GM12878 (cell line): ENCODE measurements around the gene FAM193B. TPM values are rescaled to one million over a fixed set of nuclear protein-coding genes. Genes with fewer than 3 reads are reported as not detected.

Source experiments
- ATAC-seq: fragments of 200-7000 bp; cut with Tn5 transposase; 3 replicates; pipeline ENCODE4 v1.9.1; 2020; ENCODE audit warnings: mild to moderate bottlenecking, moderate library complexity
- BruUV-seq: library from RNA; stranded (reverse); fragments of 400-500 nt; replicated peaks from 2 replicates; lab custom pipeline; 2021; lab: Mats Ljungman, UMichigan
- CTCF ChIA-PET: fragments of 300-600 bp; sonication (Branson Sonifier 250); formaldehyde crosslinking; extraction: SDS; loops from one replicate; lab custom pipeline; 2021; ENCODE audit warnings: inconsistent platforms; lab: Yijun Ruan, JAX
- POLR2A ChIA-PET: fragments of 350-600 bp; formaldehyde crosslinking; extraction: SDS; loops from one replicate; lab custom pipeline; 2021; ENCODE audit warnings: inconsistent platforms; lab: Charles Lee
- RAD21 ChIA-PET: fragments of 300-600 bp; sonication (Branson Sonifier 250); formaldehyde crosslinking; loops from one replicate; lab custom pipeline; 2023; ENCODE audit warnings: antibody characterized with exemption; ENCODE audit not compliant: unreplicated experiment; lab: Charles Lee
- SMC1A ChIA-PET: fragments of 300-600 bp; sonication (Branson Sonifier 250); formaldehyde crosslinking; loops from one replicate; lab custom pipeline; 2023; ENCODE audit not compliant: unreplicated experiment, uncharacterized antibody; lab: Charles Lee
- DNase-seq: peaks from one replicate; pipeline ENCODE4 v3.0.0-alpha.2; 2011; ENCODE audit warnings: low read depth, low spot score
- FAIRE-seq: peaks from 3 replicates; lab custom pipeline; 2011; peaks lifted over from hg19 to GRCh38; lab: Jason Lieb, UNC
- H2AFZ ChIP-seq: 2 replicates; pipeline ENCODE4 v1.6.0; 2011; ENCODE audit warnings: low read depth, low read length, control low read depth; ENCODE audit not compliant: control insufficient read depth
- H3K27ac ChIP-seq: 2 replicates; pipeline ENCODE4 v1.5.1; 2011; ENCODE audit warnings: control low read depth; ENCODE audit not compliant: control insufficient read depth, insufficient read depth
- H3K27me3 ChIP-seq, 2 experiments: replicated peaks in 1 of 2; 2 replicates each; pipeline versions ENCODE4 v1.6.0 to v1.6.1; 2011; ENCODE audit warnings: low read length in 1 of 2; ENCODE audit not compliant: control insufficient read depth in 2 of 2, insufficient read depth in 2 of 2
- H3K36me3 ChIP-seq, 2 experiments: 2 replicates each; pipeline ENCODE4 v1.5.1; 2011; ENCODE audit warnings: low read length in 1 of 2; ENCODE audit not compliant: control insufficient read depth in 2 of 2, insufficient read depth in 2 of 2
- H3K4me1 ChIP-seq: 2 replicates; pipeline ENCODE4 v1.6.1; 2011; ENCODE audit warnings: mild to moderate bottlenecking, low read length, moderate library complexity, mixed read lengths; ENCODE audit not compliant: control insufficient read depth, insufficient read depth
- H3K4me2 ChIP-seq: 2 replicates; pipeline ENCODE4 v1.6.0; 2011; ENCODE audit warnings: control low read depth; ENCODE audit not compliant: control insufficient read depth, insufficient read depth
- H3K4me3 ChIP-seq: fragments of 200-600 bp; sonication (generic); 2 replicates; pipeline ENCODE4 v1.5.1; 2016
- H3K79me2 ChIP-seq: 2 replicates; pipeline ENCODE4 v1.6.0; 2011; ENCODE audit warnings: low read length; ENCODE audit not compliant: control insufficient read depth, insufficient read depth
- H3K9ac ChIP-seq: 2 replicates; pipeline ENCODE4 v1.8.0; 2011; ENCODE audit warnings: low read length, control low read depth, mixed read lengths; ENCODE audit not compliant: control insufficient read depth, insufficient read depth
- H3K9me3 ChIP-seq: replicated peaks from 3 replicates; pipeline ENCODE4 v1.5.1; 2011; ENCODE audit warnings: mild to moderate bottlenecking, low read length; ENCODE audit not compliant: control insufficient read depth, insufficient read depth
- H4K20me1 ChIP-seq: 2 replicates; pipeline ENCODE4 v1.6.0; 2011; ENCODE audit not compliant: control insufficient read depth, insufficient read depth
- CHD2 ChIP-seq: IDR thresholded peaks from 2 replicates; pipeline ENCODE4 v1.6.1; 2011; ENCODE audit warnings: low read depth, low read length, improper control_type of control experiment, borderline replicate concordance
- CREB1 ChIP-seq: IDR thresholded peaks from 2 replicates; pipeline ENCODE4 v1.6.1; 2012; ENCODE audit warnings: low read depth, mild to moderate bottlenecking, inconsistent platforms
- NR2C1 ChIP-seq: fragments of 450-650 bp; IDR thresholded peaks from 2 replicates; pipeline ENCODE4 v1.6.1; 2017; ENCODE audit warnings: antibody characterized with exemption, mild to moderate bottlenecking, moderate library complexity
- PAX8 ChIP-seq: fragments of 450-650 bp; IDR thresholded peaks from 2 replicates; pipeline ENCODE4 v1.6.1; 2017; ENCODE audit warnings: mild to moderate bottlenecking, moderate library complexity
- RUNX3 ChIP-seq: IDR thresholded peaks from 2 replicates; pipeline ENCODE4 v1.6.1; 2012; ENCODE audit warnings: low read length, inconsistent platforms
- STAT3 ChIP-seq: IDR thresholded peaks from 2 replicates; pipeline ENCODE4 v1.6.1; 2011; ENCODE audit warnings: low read depth, low read length, improper control_type of control experiment
- ZNF622 ChIP-seq: fragments of 450-650 bp; IDR thresholded peaks from 2 replicates; pipeline ENCODE4 v1.6.1; 2017; ENCODE audit warnings: mild to moderate bottlenecking, inconsistent platforms
- ZSCAN29 ChIP-seq: fragments of 450-650 bp; IDR thresholded peaks from 2 replicates; pipeline ENCODE4 v1.6.1; 2017; ENCODE audit warnings: mild to moderate bottlenecking, moderate library complexity
- WGBS: methylation state at CpG from one replicate; pipeline ENCODE4 v1.1.6; 2016; ENCODE audit warnings: low lambda C conversion rate; ENCODE audit not compliant: insufficient replicate concordance, insufficient coverage; ENCODE audit errors: missing lambda C conversion rate; 5-methylcytosine and 5-hydroxymethylcytosine counted together
- in situ Hi-C: fragments of 300-500 bp; cut with MboI; formaldehyde crosslinking; loops from 9 replicates; pipeline ENCODE4 v1.14.3; 2018; ENCODE audit warnings: mixed read lengths
- intact Hi-C: fragments of 100-400 bp; cut with micrococcal nuclease; formaldehyde crosslinking; loops from one replicate; pipeline ENCODE4 v1.14.2; 2022; ENCODE audit not compliant: unreplicated experiment
- polyA plus RNA-seq, 11 experiments: library from polyadenylated mRNA; depleted of rRNA in 4 of 11; unstranded in 6 of 11; stranded (reverse) in 5 of 11; fragments of >200 nt; fragmentation: Nextera tagmentation in 4 of 11; fragmentation: Illumina TruSeq in 1 of 11; extraction: Ambion mirVana in 4 of 11; extraction: Trizol in 1 of 11; gene quantifications; 1 replicate in 1 of 11; 2 replicates in 10 of 11; pipeline versions ENCODE4 v1.2.1 to v1.2.3, GENCODE V29; 2011 to 2016; ENCODE audit warnings: inconsistent platforms in 2 of 11, missing spikeins in 2 of 11, low read depth in 1 of 11
- total RNA-seq, 4 experiments: library from RNA; depleted of rRNA in 3 of 4; stranded (reverse); fragments of >200 nt in 3 of 4; fragmentation: Illumina TruSeq in 1 of 4; extraction: Trizol in 1 of 4; gene quantifications; 2 replicates each; pipeline versions ENCODE4 v1.2.1 to v1.2.3, GENCODE V29; 2013 to 2021
- TF ChIP-seq, protein P1 (sequence below): IDR thresholded peaks from 2 replicates; pipeline ENCODE4 v1.6.1; 2011; ENCODE audit warnings: low read depth, low read length, improper control_type of control experiment, borderline replicate concordance
- TF ChIP-seq, protein P2 (sequence below): IDR thresholded peaks from 2 replicates; pipeline ENCODE4 v1.6.1; 2012; ENCODE audit warnings: improper control_type of control experiment, low read depth, low read length; ENCODE audit not compliant: insufficient replicate concordance

The FAM193B gene
- total and polyA plus RNA-seq, 10 of the 15 experiments (the other 5 are each of a cell fraction or from before 2014, with no cell fraction given): 3.3 to 47.0 (median 25.1) TPM

DNA sequence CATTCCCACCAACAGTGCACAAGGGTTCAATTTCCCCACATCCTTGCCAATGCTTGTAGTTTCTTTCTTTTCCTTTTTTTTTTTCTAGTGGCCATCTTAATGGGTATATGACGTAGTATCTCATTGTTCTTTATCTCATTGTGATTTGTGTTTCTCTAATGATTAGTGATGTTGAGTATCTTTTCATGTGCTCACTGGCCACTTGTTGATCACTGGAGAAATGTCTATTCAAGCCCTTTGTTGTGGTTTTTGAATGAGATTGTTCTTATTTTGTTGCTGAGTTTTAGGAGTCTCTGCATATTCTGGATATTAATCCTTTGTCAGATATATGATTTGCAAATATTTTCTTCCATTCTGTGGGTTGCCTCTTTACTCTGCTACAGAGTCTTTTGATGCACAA lies 36.0 kb upstream of the FAM193B start:
- Histone ChIP-seq H3K36me3 (peaks cover 7 to 20% of the 10 kb centered on the region in 2 experiments; a peak in 3 of 4 replicates), H2AFZ (no peak overlapping the region), H4K20me1 (no peaks in the 10 kb centered on the region), H3K9ac (no peak overlapping the region), H3K27ac (no peak overlapping the region), H3K4me2 (no peak overlapping the region), H3K4me1 (peaks cover 8% of the 10 kb centered on the region), H3K4me3 (no peak overlapping the region), H3K79me2 (peaks cover 21% of the 10 kb centered on the region), H3K9me3 (no peaks in the 10 kb centered on the region), H3K27me3 (no peaks in the 10 kb centered on the region)
- BruUV-seq: no TSS peak
- ChIA-PET POLR2A (interaction anchor here (0.7 kb wide), 1 partner anchor 11 kb away, joined by 4 read pairs; no protein-coding TSS in a partner anchor), SMC1A (no interaction called here), RAD21 (interaction anchor here (0.7 kb wide), 1 partner anchor 187 kb away, joined by 3 read pairs; no protein-coding TSS in a partner anchor), CTCF (no interaction called here)
- FAIRE-seq (no peak), ATAC-seq (no peak), DNase-seq (no peak)
- TF ChIP-seq NR2C1 (no peak), CHD2 (no peak), STAT3 (no peak), ZSCAN29 (no peak), RUNX3 (no peak)
- TF ChIP-seq, protein P1, sequence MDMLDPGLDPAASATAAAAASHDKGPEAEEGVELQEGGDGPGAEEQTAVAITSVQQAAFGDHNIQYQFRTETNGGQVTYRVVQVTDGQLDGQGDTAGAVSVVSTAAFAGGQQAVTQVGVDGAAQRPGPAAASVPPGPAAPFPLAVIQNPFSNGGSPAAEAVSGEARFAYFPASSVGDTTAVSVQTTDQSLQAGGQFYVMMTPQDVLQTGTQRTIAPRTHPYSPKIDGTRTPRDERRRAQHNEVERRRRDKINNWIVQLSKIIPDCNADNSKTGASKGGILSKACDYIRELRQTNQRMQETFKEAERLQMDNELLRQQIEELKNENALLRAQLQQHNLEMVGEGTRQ: no peak
- intact Hi-C loops (loop anchor here (5.0 to 10.0 kb wide), 2 partner anchors 198 to 286 kb away; partner anchors contain the start of genes PRELID1 and RAB24), in situ Hi-C loops (no loop called here)
- 0% methylated on average over 1 of the region's 1 CpG for WGBS

DNA sequence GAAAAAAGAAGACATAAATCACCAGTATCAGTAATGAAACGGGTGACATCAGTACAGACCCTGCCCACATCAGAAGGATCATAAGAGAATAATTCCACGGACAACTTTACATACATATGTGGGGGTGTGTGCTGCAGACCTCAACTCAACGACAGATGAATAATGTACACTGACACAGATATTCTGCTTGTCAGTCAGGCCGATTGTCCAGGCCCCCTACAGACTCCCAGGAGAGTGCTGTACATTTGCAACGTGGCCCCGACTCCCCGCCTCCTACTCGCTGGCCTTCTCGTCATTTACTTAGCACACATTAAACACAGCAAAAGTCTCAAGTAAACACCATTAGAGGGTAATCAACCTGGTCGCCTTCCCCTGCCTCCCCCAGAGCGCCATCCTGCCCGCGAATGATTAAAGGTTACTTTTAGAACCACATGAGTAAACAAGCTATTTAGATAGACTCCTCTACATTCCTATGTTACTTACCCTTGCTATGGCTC lies 34.1 kb upstream of the FAM193B start:
- no peak for FAIRE-seq
- TF ChIP-seq PAX8: no peak
- TF ChIP-seq ZNF622: no peak
- TF ChIP-seq, protein P2, sequence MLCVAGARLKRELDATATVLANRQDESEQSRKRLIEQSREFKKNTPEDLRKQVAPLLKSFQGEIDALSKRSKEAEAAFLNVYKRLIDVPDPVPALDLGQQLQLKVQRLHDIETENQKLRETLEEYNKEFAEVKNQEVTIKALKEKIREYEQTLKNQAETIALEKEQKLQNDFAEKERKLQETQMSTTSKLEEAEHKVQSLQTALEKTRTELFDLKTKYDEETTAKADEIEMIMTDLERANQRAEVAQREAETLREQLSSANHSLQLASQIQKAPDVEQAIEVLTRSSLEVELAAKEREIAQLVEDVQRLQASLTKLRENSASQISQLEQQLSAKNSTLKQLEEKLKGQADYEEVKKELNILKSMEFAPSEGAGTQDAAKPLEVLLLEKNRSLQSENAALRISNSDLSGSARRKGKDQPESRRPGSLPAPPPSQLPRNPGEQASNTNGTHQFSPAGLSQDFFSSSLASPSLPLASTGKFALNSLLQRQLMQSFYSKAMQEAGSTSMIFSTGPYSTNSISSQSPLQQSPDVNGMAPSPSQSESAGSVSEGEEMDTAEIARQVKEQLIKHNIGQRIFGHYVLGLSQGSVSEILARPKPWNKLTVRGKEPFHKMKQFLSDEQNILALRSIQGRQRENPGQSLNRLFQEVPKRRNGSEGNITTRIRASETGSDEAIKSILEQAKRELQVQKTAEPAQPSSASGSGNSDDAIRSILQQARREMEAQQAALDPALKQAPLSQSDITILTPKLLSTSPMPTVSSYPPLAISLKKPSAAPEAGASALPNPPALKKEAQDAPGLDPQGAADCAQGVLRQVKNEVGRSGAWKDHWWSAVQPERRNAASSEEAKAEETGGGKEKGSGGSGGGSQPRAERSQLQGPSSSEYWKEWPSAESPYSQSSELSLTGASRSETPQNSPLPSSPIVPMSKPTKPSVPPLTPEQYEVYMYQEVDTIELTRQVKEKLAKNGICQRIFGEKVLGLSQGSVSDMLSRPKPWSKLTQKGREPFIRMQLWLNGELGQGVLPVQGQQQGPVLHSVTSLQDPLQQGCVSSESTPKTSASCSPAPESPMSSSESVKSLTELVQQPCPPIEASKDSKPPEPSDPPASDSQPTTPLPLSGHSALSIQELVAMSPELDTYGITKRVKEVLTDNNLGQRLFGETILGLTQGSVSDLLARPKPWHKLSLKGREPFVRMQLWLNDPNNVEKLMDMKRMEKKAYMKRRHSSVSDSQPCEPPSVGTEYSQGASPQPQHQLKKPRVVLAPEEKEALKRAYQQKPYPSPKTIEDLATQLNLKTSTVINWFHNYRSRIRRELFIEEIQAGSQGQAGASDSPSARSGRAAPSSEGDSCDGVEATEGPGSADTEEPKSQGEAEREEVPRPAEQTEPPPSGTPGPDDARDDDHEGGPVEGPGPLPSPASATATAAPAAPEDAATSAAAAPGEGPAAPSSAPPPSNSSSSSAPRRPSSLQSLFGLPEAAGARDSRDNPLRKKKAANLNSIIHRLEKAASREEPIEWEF: no peak
- no peak for TF ChIP-seq CREB1

More for the DNA sequence above, 34.1 kb upstream of the FAM193B start:
- no peak for DNase-seq
- Histone ChIP-seq H3K27me3 (no peaks in the 10 kb centered on the region), H2AFZ (no peak overlapping the region), H3K27ac (no peak overlapping the region), H4K20me1 (no peaks in the 10 kb centered on the region), H3K4me2 (no peak overlapping the region), H3K9ac (no peak overlapping the region), H3K9me3 (no peaks in the 10 kb centered on the region), H3K36me3 (peaks cover 0 to 1% of the 10 kb centered on the region in 2 experiments; a peak in 1 of 4 replicates), H3K79me2 (peaks cover 14% of the 10 kb centered on the region), H3K4me1 (peaks cover 3% of the 10 kb centered on the region), H3K4me3 (no peak overlapping the region)
- no TSS peak for BruUV-seq
- RAD21 ChIA-PET: no interaction called here
- in situ Hi-C loops (no loop called here), intact Hi-C loops (no loop called here)
- no peak for ATAC-seq
- POLR2A ChIA-PET: interaction anchor here (0.6 kb wide), 1 partner anchor 21 kb away, joined by 5 read pairs; no protein-coding TSS in a partner anchor
- WGBS: 26% methylated on average over 13 of the region's 13 CpGs
- SMC1A ChIA-PET: no interaction called here
- CTCF ChIA-PET: interaction anchor here (0.9 kb wide), 1 partner anchor 87 kb away, joined by 3 read pairs; no protein-coding TSS in a partner anchor
